ENCODE data around the gene PARD3B. TPM values are rescaled to one million over a fixed set of nuclear protein-coding genes. Genes with fewer than 3 reads are reported as not detected.

PARD3B gene
- total RNA-seq, 1 experiment from 2014 or later, result 7.6 TPM

GRCh38 chr2:205435970-205436369 is 890.7 kb downstream of the PARD3B start:
- intact Hi-C loops (cut with micrococcal nuclease; ENCODE audit: unreplicated experiment), result no loop called here
- H4K20me1 ChIP-seq (ENCODE audit: insufficient read depth), result no peaks in the 10 kb centered on the region
- POLR2A ChIA-PET (ENCODE audit: unreplicated experiment), result no interaction called here
- no peak overlapping the region for H3K4me3 ChIP-seq
- DNase-seq, result no peak
- no peak overlapping the region for H2AFZ ChIP-seq
- H3K27me3 ChIP-seq (ENCODE audit: insufficient read depth, low read depth), result no peaks in the 10 kb centered on the region
- no peaks in the 10 kb centered on the region for H3K79me2 ChIP-seq (ENCODE audit: low read depth)
- H3K4me2 ChIP-seq, result no peak overlapping the region
- BruUV-seq (replicated peaks), result no TSS peak
- no peaks in the 10 kb centered on the region for H3F3A ChIP-seq (ENCODE audit: insufficient read depth, low read depth)
- H3K9me3 ChIP-seq (ENCODE audit: insufficient read depth, low read depth), result no peaks in the 10 kb centered on the region
- no peaks in the 10 kb centered on the region for H3K9me2 ChIP-seq (ENCODE audit: insufficient read depth)
- H3K27ac ChIP-seq, result no peak overlapping the region
- no peak for TF ChIP-seq EZH2 (IDR thresholded peaks at IDR 0.05; ENCODE audit: low read depth)
- no peak for TF ChIP-seq CTCF (conservative IDR thresholded peaks at IDR 0.05)
- no peaks in the 10 kb centered on the region for H3K36me3 ChIP-seq (ENCODE audit: low read depth)
- CTCF ChIA-PET, result no interaction called here
- no peaks in the 10 kb centered on the region for H3K4me1 ChIP-seq (replicated peaks; ENCODE audit: insufficient read depth)

DNA sequence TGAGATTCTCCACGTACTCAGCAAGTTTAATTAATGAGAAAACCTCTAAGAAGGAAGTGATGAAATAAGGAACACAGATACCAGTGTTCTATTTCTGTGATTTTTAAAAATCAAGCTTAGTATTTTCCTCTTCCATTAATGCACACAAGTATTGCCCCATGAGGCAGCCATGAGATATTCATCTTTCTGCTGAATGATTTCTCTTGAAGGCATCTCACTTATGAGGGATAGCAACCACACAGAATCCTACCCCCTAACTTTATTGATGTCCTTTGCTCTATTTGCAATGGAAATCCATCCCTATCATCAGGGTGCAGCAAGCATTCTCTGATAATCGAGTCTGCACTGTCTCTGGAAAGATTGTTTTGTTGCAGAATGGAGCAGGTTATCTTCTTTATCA is 893.0 kb downstream of the PARD3B start:
- H3K36me3 ChIP-seq (ENCODE audit: low read depth), result no peaks in the 10 kb centered on the region
- no peaks in the 10 kb centered on the region for H3K4me1 ChIP-seq (replicated peaks; ENCODE audit: insufficient read depth)
- DNase-seq, result no peak
- no peak overlapping the region for H3K4me2 ChIP-seq
- no peak overlapping the region for H2AFZ ChIP-seq
- H3K27me3 ChIP-seq (ENCODE audit: insufficient read depth, low read depth), result no peaks in the 10 kb centered on the region
- no peak overlapping the region for H3K4me3 ChIP-seq
- no peaks in the 10 kb centered on the region for H3K9me3 ChIP-seq (ENCODE audit: insufficient read depth, low read depth)
- H3K9me2 ChIP-seq (ENCODE audit: insufficient read depth), result no peaks in the 10 kb centered on the region
- H4K20me1 ChIP-seq (ENCODE audit: insufficient read depth), result no peaks in the 10 kb centered on the region
- ChIA-PET CTCF (no interaction called here), POLR2A (ENCODE audit: unreplicated experiment) (no interaction called here)
- no TSS peak for BruUV-seq (replicated peaks)
- no peaks in the 10 kb centered on the region for H3K79me2 ChIP-seq (ENCODE audit: low read depth)
- no peak overlapping the region for H3K27ac ChIP-seq
- no peak for TF ChIP-seq CTCF (conservative IDR thresholded peaks at IDR 0.05)
- no peak for TF ChIP-seq EZH2 (IDR thresholded peaks at IDR 0.05; ENCODE audit: low read depth)
- intact Hi-C loops (cut with micrococcal nuclease; ENCODE audit: unreplicated experiment), result no loop called here
- H3F3A ChIP-seq (ENCODE audit: insufficient read depth, low read depth), result no peaks in the 10 kb centered on the region

- H3K27me3 ChIP-seq (ENCODE audit: insufficient read depth, low read depth), result no peaks in the 10 kb centered on the region
- H4K20me1 ChIP-seq (ENCODE audit: insufficient read depth), result no peaks in the 10 kb centered on the region
- no peaks in the 10 kb centered on the region for H3K9me2 ChIP-seq (ENCODE audit: insufficient read depth)
- no TSS peak for BruUV-seq (replicated peaks)
- no peaks in the 10 kb centered on the region for H3K9me3 ChIP-seq (ENCODE audit: insufficient read depth, low read depth)
- H3K4me3 ChIP-seq, result no peak overlapping the region
- H2AFZ ChIP-seq, result no peak overlapping the region
- ChIA-PET CTCF (no interaction called here), POLR2A (ENCODE audit: unreplicated experiment) (no interaction called here)
- no peak for TF ChIP-seq EZH2 (IDR thresholded peaks at IDR 0.05; ENCODE audit: low read depth)
- TF ChIP-seq CTCF (conservative IDR thresholded peaks at IDR 0.05), result no peak
- no peaks in the 10 kb centered on the region for H3K36me3 ChIP-seq (ENCODE audit: low read depth)
- no peaks in the 10 kb centered on the region for H3F3A ChIP-seq (ENCODE audit: insufficient read depth, low read depth)
- H3K4me1 ChIP-seq (replicated peaks; ENCODE audit: insufficient read depth), result no peaks in the 10 kb centered on the region
- H3K4me2 ChIP-seq, result no peak overlapping the region
- H3K27ac ChIP-seq, result no peak overlapping the region
- no peak for DNase-seq
- no peaks in the 10 kb centered on the region for H3K79me2 ChIP-seq (ENCODE audit: low read depth)
- intact Hi-C loops (cut with micrococcal nuclease; ENCODE audit: unreplicated experiment), result no loop called here
Measured at GRCh38 chr2:205439621-205440020, 894.3 kb downstream of the PARD3B start.

Measured in PC-9 (cell line).